GM23248 (cell line): ENCODE measurements around the gene ATP2C2. TPM values are rescaled to one million over a fixed set of nuclear protein-coding genes. Genes with fewer than 3 reads are reported as not detected.
A peak's percentile ranks its signal among the peaks of the same experiment; 100 is the strongest.

ENCODE experiments used
- DNase-seq: peaks from one replicate; pipeline ENCODE4 v3.0.0-alpha.2; 2015
- H2AFZ ChIP-seq: fragments of 200-600 bp; sonication (generic); 2 replicates; pipeline ENCODE4 v1.6.1; 2016; ENCODE audit warnings: antibody characterized with exemption
- H3F3A ChIP-seq: fragments of 200-600 bp; sonication (generic); 2 replicates; pipeline ENCODE4 v1.6.1; 2016; ENCODE audit warnings: mild to moderate bottlenecking, antibody characterized with exemption, mixed run types; ENCODE audit not compliant: insufficient read depth
- H3K27ac ChIP-seq: fragments of 200-600 bp; sonication (generic); 2 replicates; pipeline ENCODE4 v1.5.1; 2016; ENCODE audit warnings: mild to moderate bottlenecking
- H3K27me3 ChIP-seq: fragments of 200-600 bp; sonication (generic); replicated peaks from 2 replicates; pipeline ENCODE4 v1.6.1; 2016; ENCODE audit warnings: mild to moderate bottlenecking; ENCODE audit not compliant: insufficient read depth
- H3K36me3 ChIP-seq: fragments of 200-600 bp; sonication (generic); 2 replicates; pipeline ENCODE4 v1.6.1; 2016; ENCODE audit warnings: low read depth, mild to moderate bottlenecking
- H3K4me1 ChIP-seq: fragments of 200-600 bp; sonication (generic); 2 replicates; pipeline ENCODE4 v1.6.1; 2016; ENCODE audit warnings: mild to moderate bottlenecking; ENCODE audit not compliant: insufficient read depth
- H3K4me2 ChIP-seq: fragments of 200-600 bp; sonication (generic); one replicate; pipeline ENCODE4 v1.6.1; 2016; ENCODE audit warnings: mild to moderate bottlenecking; ENCODE audit not compliant: unreplicated experiment
- H3K4me3 ChIP-seq: fragments of 200-600 bp; sonication (generic); 2 replicates; pipeline ENCODE4 v1.5.1; 2016; ENCODE audit warnings: mild to moderate bottlenecking
- H3K79me2 ChIP-seq: fragments of 200-600 bp; sonication (generic); 2 replicates; pipeline ENCODE4 v1.6.1; 2016; ENCODE audit warnings: mild to moderate bottlenecking; ENCODE audit not compliant: insufficient read depth
- H3K9ac ChIP-seq: fragments of 200-600 bp; sonication (generic); 2 replicates; pipeline ENCODE4 v1.6.1; 2016; ENCODE audit warnings: mild to moderate bottlenecking
- H3K9me2 ChIP-seq: fragments of 200-600 bp; sonication (generic); 2 replicates; pipeline ENCODE4 v1.6.1; 2016; ENCODE audit warnings: mixed run types, mild to moderate bottlenecking, moderate library complexity; ENCODE audit not compliant: insufficient read depth
- H3K9me3 ChIP-seq: fragments of 200-600 bp; sonication (generic); one replicate; pipeline ENCODE4 v1.6.1; 2017; ENCODE audit warnings: low read depth
- H4K20me1 ChIP-seq: fragments of 200-600 bp; sonication (generic); 2 replicates; pipeline ENCODE4 v1.6.0; 2016; ENCODE audit not compliant: insufficient read depth
- EZH2 ChIP-seq: fragments of 200-600 bp; sonication (generic); IDR thresholded peaks from 2 replicates; pipeline ENCODE4 v1.6.1; 2018; ENCODE audit warnings: antibody characterized with exemption, mild to moderate bottlenecking; ENCODE audit not compliant: insufficient read depth, poor library complexity, severe bottlenecking
- EZH2phosphoT487 ChIP-seq: fragments of 200-600 bp; sonication (generic); IDR thresholded peaks from 2 replicates; pipeline ENCODE4 v1.6.1; 2018; ENCODE audit warnings: antibody characterized with exemption, moderate library complexity, mild to moderate bottlenecking, low read depth; ENCODE audit not compliant: insufficient read depth
- WGBS, 2 experiments: methylation state at CpG; one replicate each; pipeline ENCODE4 v1.1.6; 2015 to 2017; ENCODE audit warnings: low lambda C conversion rate in 2 of 2, low coverage in 1 of 2; ENCODE audit errors: missing lambda C conversion rate in 2 of 2; 5-methylcytosine and 5-hydroxymethylcytosine counted together
- in situ Hi-C: fragments of 300-500 bp; cut with MboI; formaldehyde crosslinking; loops from 2 replicates; pipeline ENCODE4 v1.15.0; 2020
- polyA plus RNA-seq: library from polyadenylated mRNA; unstranded; fragments of >200 nt; fragmentation: Nextera tagmentation; extraction: Ambion mirVana; gene quantifications from 2 replicates; pipeline ENCODE4 v1.2.1, GENCODE V29; 2016
- total RNA-seq: library from RNA; depleted of rRNA; stranded (reverse); fragments of >200 nt; shearing (Covaris generic); gene quantifications from 2 replicates; pipeline ENCODE4 v1.2.3, GENCODE V29; 2014

The ATP2C2 gene
- total and polyA plus RNA-seq, 2 experiments from 2014 or later = 0.84 TPM; not detected in 1

DNA sequence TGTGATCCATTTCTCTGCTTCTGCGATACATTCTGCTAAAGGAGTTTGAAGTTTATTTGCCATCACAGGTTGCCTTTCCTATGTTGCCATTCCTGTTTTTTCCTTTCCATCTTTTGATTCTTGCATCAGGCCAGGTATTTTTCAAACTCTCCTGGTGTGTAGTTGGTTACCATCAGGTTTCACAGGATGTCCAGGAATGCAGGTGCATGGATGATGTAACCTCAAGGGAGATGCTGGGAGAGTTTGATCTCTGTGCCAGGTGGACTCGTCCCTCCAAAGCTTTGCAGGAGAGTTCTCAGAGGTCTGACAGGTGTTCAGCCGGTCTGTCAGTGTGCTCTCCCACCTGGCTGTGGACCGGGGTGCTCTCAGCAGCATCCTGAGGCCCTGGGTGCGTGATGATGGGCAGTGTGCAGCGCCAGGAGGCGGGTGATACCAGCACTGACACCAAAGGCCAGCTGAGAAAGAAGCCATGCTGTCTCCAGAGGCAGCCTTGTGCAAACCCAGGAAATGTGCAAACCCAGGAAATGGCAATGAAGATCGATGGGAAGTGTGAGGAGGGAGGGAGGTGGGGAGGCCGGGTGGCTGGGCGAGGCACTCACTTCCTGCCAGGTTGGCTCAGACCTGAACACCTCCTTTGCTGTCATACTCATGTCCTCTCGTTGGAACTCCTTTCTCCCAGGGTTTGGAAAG, 1.7 kb downstream of the ATP2C2 start:
- Histone ChIP-seq H2AFZ (no peak overlapping the region), H3K27me3 (peaks cover 81% of the 10 kb centered on the region), H3K9me3 (no peaks in the 10 kb centered on the region), H3K4me2 (no peak overlapping the region), H4K20me1 (no peaks in the 10 kb centered on the region), H3K27ac (no peak overlapping the region), H3F3A (no peaks in the 10 kb centered on the region), H3K4me3 (no peak overlapping the region), H3K9me2 (no peaks in the 10 kb centered on the region), H3K9ac (no peak overlapping the region), H3K4me1 (no peaks in the 10 kb centered on the region), H3K36me3 (no peaks in the 10 kb centered on the region), H3K79me2 (no peaks in the 10 kb centered on the region)
- in situ Hi-C loops = no loop called here
- TF ChIP-seq EZH2 (no peak), EZH2phosphoT487 (no peak)
- no peak for DNase-seq
- WGBS, 2 experiments = 43 to 48% methylated on average over 11 of the region's 11 CpGs

DNA sequence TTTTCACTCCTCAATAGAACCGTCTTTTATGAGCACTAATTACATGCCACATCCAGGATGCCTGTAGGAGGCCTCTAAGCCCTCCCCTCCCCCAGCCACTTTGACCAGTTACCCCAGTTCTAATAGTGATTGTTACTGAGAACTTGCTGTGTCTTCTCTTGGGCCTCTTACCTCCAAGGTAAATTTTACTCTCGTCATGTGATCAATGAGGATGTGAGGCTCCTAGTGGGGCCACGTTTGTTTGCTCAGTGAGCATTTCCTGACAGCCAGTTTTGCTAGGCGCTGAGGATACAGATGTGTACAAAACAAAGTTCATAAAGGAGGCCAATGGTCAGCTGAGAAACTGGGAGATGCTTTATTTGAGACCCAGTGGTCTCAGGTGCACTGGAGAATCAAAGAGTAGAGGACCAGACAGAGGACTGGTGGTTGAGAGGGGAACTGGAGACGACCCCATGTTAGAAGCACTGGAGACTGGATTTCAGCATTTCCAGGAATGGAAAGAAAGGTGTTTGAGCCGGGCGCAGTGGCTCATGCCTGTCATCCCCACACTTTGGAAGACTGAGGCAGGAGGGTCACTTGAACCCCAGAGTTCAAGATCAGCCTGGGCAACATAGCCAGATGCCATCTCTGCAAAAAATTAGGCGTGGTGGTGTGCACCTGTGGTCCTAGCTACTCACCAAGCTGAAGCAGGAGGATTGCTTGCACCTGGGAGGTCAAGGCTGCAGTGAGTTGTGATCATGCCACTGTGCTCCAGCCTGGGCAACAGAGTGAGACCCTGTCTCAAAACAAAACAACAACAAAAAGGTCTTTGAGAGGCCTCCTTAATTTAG, 2.6 kb downstream of the ATP2C2 start:
- no peak overlapping the region for H3K9ac ChIP-seq
- H4K20me1 ChIP-seq = no peaks in the 10 kb centered on the region
- 33 to 42% methylated on average over 7 to 8 of the region's 8 CpGs for WGBS, 2 experiments

DNA sequence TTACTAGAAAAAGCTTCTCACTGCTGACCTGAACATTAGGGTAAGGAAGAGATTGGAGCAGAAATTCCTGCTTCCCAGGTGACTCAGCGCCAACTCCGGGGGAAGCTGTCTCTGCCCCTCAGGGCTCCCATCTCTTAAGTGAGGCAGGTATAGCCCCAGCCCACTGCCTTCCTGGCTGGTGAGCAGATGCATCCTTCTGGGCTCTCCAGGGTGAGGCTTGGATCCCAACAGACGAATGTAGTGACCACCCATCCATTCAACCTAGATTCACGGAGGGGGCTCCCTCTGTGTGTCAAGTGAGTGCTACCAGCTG, 3.2 kb downstream of the ATP2C2 start:
- in situ Hi-C loops = no loop called here
- Histone ChIP-seq H3K27ac (no peak overlapping the region), H3K9me2 (no peaks in the 10 kb centered on the region), H3K79me2 (no peaks in the 10 kb centered on the region), H3K4me1 (no peaks in the 10 kb centered on the region), H3F3A (no peaks in the 10 kb centered on the region), H3K9ac (no peak overlapping the region), H2AFZ (no peak overlapping the region), H3K4me2 (no peak overlapping the region), H3K4me3 (no peak overlapping the region), H3K36me3 (no peaks in the 10 kb centered on the region), H4K20me1 (no peaks in the 10 kb centered on the region), H3K27me3 (peaks cover 85% of the 10 kb centered on the region), H3K9me3 (no peaks in the 10 kb centered on the region)
- no peak for TF ChIP-seq EZH2phosphoT487
- no peak for TF ChIP-seq EZH2
- no peak for DNase-seq
- WGBS, 2 experiments = 58 to 68% methylated on average over 4 of the region's 4 CpGs

More for the DNA sequence above, 2.6 kb downstream of the ATP2C2 start:
- Histone ChIP-seq H3K9me3 (no peaks in the 10 kb centered on the region), H3K4me2 (no peak overlapping the region), H3K79me2 (no peaks in the 10 kb centered on the region), H3K4me3 (no peak overlapping the region), H3F3A (no peaks in the 10 kb centered on the region), H3K4me1 (no peaks in the 10 kb centered on the region), H3K9me2 (no peaks in the 10 kb centered on the region), H2AFZ (no peak overlapping the region), H3K36me3 (no peaks in the 10 kb centered on the region), H3K27ac (no peak overlapping the region), H3K27me3 (peaks cover 87% of the 10 kb centered on the region)
- in situ Hi-C loops = no loop called here
- no peak for TF ChIP-seq EZH2phosphoT487
- TF ChIP-seq EZH2 = no peak
- DNase-seq = no peak

DNA sequence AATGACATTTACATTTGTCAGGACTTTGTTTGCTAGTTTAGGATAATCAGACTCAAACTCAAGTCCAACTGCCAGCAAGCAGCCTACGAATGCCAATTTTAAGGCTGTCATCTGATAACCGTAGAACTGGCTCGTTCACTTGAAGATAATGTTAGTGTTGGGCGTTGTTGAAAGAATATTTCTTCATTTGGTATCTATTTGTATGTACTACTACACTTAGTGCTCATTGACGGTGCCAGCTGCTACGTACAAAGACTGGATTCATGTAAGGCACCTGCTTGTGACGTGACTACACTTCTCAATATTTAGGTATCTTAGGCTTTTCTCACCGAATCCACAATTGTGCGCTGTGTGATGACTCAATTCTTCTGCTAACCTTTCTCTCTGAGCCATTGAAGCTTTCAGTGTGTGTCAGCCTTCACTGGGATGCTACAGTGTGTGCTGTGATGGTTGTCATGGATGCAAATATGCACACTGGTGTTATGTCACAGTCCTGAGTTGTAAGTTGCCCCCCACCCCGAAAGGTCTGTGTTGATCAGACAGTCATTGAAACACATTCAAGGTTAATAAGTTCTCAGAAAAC, 5.7 kb downstream of the ATP2C2 start:
- Histone ChIP-seq H3K27me3 (peaks cover 69% of the 10 kb centered on the region), H4K20me1 (no peaks in the 10 kb centered on the region), H3K79me2 (no peaks in the 10 kb centered on the region), H3K27ac (no peak overlapping the region), H3K9me2 (no peaks in the 10 kb centered on the region), H2AFZ (no peak overlapping the region), H3K4me2 (no peak overlapping the region), H3K4me1 (no peaks in the 10 kb centered on the region), H3K9me3 (no peaks in the 10 kb centered on the region), H3K9ac (no peak overlapping the region), H3F3A (no peaks in the 10 kb centered on the region), H3K36me3 (no peaks in the 10 kb centered on the region), H3K4me3 (no peak overlapping the region)
- in situ Hi-C loops = no loop called here
- DNase-seq = peak; percentile 6
- TF ChIP-seq EZH2phosphoT487 (no peak), EZH2 (no peak)
- WGBS, 2 experiments = 56 to 67% methylated on average over 10 of the region's 10 CpGs
